Left colon (tissue), 2 donors: ENCODE data around the gene PPARGC1A. TPM values are rescaled to one million over a fixed set of nuclear protein-coding genes. Genes with fewer than 3 reads are reported as not detected.
A peak's percentile ranks its signal among the peaks of the same experiment; 100 is the strongest.

Experiments used
- ATAC-seq: fragments of 200-7000 bp; cut with Tn5 transposase; one replicate; pipeline ENCODE4 v1.9.1; 2020; ENCODE audit warnings: mild to moderate bottlenecking, moderate library complexity
- DNase-seq, 2 donors: peaks; one replicate each; pipeline ENCODE4 v3.0.0-alpha.2; 2020
- intact Hi-C, 2 donors: fragments of 100-400 bp; cut with DNase I in 1 of 2; cut with micrococcal nuclease in 1 of 2; formaldehyde crosslinking; loops; one replicate each; pipeline versions ENCODE4 v1.11.2 to v1.14.0; 2022; cut with DNase I, micrococcal nuclease
- total RNA-seq, 2 donors: library from RNA; stranded (reverse); fragmentation: NEBNext Ultra II Directional; extraction: Animal tissue kit (Norgen Biotek cat#: 25700); gene quantifications; one replicate each; pipeline ENCODE4 v1.2.1, GENCODE V29; 2021
- donor health status: DM: no; HTN: no; CAD: no.
- donor health status: DM: yes; HTN: yes; CAD: no.

Gene PPARGC1A
- total RNA-seq, 2 donors from 2014 or later: 76.0 to 92.4 TPM

- ATAC-seq: no peak
- intact Hi-C loops: no loop called here
- DNase-seq: no peak
Observed at GRCh38 chr4:23814587-23814986, 75.3 kb downstream of the PPARGC1A start.

GRCh38 chr4:23811161-23811560 lies 78.7 kb downstream of the PPARGC1A start:
- ATAC-seq: no peak
- intact Hi-C loops: no loop called here

DNA sequence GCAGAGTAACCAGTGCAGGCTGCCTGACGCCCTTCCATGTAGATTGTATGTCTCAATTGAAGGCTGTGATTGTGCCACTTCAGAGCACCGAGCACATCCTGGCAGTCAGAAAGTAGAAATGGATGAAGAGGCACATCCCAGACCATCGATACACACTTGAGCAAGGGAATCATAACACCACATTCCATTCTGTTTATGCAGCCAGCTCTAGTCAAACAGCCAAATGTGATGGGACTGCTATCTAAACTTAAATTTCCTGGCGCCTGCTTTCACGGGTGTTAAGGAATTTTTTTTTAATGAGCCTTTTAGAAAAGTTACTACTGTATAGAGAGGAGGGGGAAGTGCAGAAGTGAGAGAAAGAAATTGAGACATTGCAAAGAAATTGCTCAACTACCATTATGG lies 84.4 kb downstream of the PPARGC1A start:
- intact Hi-C loops: no loop called here
- no peak for DNase-seq
- ATAC-seq: no peak

More at GRCh38 chr4:23811161-23811560, 78.7 kb downstream of the PPARGC1A start:
- DNase-seq: no peak

GRCh38 chr4:23789762-23790161 lies 100.1 kb downstream of the PPARGC1A start:
- intact Hi-C loops: no loop called here
- no peak for DNase-seq
- ATAC-seq: no peak

GRCh38 chr4:23788460-23788859 lies 101.4 kb downstream of the PPARGC1A start:
- ATAC-seq: peak; percentile 76
- no peak for DNase-seq
- intact Hi-C loops: no loop called here

- intact Hi-C loops: no loop called here
- no peak for DNase-seq
- no peak for ATAC-seq
Observed at GRCh38 chr4:23788027-23788426, 101.8 kb downstream of the PPARGC1A start.

DNA sequence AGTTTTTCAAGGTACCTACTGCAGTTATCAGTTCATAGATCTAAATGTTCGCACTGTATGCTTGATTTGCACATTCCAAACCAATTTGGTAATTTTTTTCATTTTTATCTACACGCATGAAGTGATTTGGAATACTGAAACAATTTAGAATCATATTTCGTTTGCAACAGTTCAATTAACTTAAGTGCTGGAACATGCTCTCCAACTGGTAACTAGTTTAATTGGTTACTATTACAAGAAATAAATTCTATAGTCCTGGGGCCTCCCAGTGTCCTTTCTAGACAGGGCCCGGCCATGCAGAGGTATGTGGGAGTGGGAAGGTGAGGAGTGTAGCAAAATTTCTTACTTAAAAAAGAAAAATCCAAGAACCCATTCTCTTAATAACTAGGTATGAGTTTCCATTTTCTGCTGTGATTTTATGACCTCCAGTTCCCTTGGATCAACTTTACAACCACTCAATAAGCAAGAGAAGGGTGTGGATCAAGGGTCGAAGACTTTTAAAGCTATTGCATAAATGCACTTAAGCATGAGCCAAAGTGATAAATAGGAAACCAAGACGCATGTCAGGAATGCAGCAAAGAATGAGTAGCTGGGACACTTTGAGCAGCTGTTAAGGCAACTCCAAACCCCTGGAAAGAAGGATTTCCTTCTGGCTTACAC lies 106.9 kb downstream of the PPARGC1A start:
- DNase-seq (no peak), ATAC-seq (peak; percentile 87)
- intact Hi-C loops: no loop called here

- intact Hi-C loops: no loop called here
- ATAC-seq: no peak
- no peak for DNase-seq
Observed at GRCh38 chr4:23779839-23780238, 110.0 kb downstream of the PPARGC1A start.

DNA sequence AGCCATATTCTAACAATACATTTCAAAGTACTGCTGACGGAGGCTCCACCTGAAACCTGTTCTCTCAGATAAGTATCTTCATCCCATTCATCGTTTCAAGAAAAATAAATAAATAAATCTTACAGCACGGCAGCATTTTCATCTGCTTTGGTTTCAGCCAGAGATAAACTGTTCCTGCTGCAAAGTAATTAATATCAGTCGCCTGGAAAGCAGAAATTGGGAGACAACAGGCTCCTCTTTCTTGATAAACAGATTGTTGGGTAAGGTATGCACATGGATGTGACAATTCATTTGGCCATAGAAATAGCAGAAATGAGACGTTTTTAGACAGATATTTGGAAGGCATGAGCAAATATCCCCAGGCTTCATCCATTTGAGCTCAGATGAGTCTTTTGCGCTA lies 110.4 kb downstream of the PPARGC1A start:
- ATAC-seq: no peak
- intact Hi-C loops: no loop called here

GRCh38 chr4:23775694-23776093 lies 114.2 kb downstream of the PPARGC1A start:
- intact Hi-C loops: no loop called here
- peak in 1 of 2 donors; percentile 14 for DNase-seq
- ATAC-seq: peak; percentile 53

More for the DNA sequence above, 110.4 kb downstream of the PPARGC1A start:
- DNase-seq: no peak

DNA sequence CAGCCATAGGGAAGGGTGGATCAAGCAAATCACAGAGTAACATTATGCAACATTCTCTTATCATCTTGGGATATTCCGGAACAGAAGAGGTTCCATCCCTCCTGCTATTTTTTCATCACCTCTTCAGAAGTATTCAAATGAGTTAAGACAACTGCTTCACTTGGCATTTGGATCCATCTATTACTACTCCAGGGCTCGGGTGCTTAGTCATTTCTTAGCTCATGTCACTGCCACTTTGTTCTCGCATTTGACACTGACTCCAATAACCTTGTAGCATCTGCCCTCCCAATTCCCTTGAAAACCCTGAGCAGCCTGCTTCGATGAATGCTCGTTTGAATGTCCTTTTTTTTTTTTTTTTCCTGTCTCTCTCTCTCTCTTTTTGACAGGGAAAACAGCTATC lies 114.9 kb downstream of the PPARGC1A start:
- intact Hi-C loops: no loop called here
- ATAC-seq (no peak), DNase-seq (no peak)

- no peak for ATAC-seq
Observed at GRCh38 chr4:23773884-23774636, 115.8 kb downstream of the PPARGC1A start.

DNA sequence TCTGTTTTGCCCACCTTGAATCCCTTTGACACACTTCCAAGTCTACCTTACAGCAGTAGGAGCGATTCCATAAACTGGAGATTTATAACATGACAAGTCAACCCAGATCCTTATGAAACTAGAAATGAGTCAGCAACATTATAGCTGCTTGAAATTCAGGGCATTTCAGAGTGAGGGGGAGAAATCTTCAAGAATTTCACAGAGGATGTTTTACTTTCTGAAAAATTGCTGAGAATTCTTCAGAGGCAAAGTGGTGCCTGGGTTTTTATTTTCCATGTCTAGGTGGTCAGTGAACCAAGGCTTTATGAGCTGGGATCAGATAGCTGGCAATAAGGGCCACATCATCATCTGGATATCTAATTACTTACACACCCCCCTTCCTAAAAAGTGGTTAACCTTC lies 119.8 kb downstream of the PPARGC1A start:
- DNase-seq: no peak
- intact Hi-C loops: no loop called here
- ATAC-seq: peak; percentile 55

More at GRCh38 chr4:23773884-23774636, 115.8 kb downstream of the PPARGC1A start:
- intact Hi-C loops: no loop called here
- no peak for DNase-seq

DNA sequence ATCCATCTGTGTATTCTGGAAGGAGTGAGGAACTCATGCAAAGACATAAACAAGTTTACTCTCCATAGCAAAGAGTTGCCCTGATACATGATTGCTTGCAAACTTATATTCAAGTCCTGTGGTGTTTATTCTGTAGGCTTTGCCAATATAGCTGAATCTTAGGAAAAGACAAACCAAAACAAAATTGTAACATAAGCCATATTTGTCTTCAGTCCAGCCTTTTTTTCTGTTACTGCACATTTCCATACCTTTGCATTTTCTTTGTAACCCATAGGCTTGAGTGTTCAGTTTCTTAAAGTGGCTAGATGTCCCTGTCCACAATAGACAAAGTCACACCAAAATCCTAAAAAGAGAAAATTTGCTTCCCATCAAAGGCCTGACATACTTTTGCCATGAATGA lies 120.4 kb downstream of the PPARGC1A start:
- DNase-seq (no peak), ATAC-seq (no peak)
- intact Hi-C loops: no loop called here

DNA sequence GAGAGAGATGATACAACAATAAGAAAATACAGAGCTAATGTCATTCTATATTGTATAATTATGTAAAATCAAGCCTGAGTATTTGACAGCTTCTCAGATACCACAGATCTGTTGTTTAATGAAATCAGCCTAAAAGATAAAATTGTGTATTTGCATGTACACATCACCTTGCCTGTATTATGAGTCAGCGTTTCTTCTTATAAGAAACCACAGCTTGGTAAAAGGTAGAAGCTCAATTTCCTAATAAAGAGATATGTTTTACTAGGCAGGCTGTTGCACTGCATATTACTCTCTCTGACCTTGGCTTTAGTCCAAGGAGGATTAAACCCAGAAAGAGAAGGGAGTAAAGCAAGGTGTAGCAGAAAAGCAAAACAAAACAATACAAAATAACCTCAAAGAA lies 121.3 kb downstream of the PPARGC1A start:
- no peak for DNase-seq
- peak; percentile 27 for ATAC-seq

DNA sequence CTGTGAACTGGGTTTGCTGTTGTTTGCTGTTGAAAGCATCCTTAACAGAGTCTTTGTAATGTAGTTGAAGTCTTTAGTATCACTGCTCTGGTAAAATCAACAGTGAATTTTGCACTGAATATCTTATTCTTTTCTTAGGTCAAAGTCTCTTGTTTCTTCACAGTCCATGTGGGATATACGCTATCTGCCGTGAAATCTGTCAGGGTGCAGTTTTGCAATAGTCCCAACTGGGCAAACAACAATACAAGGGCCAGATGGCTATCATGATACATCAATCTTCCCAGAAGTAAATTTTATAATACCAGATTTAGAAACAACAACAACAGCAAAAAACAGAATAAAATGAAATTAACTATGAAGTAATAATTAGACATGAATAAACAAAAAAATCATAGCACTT lies 123.5 kb downstream of the PPARGC1A start:
- intact Hi-C loops: no loop called here
- peak; percentile 40 for ATAC-seq
- no peak for DNase-seq

More for the DNA sequence above, 121.3 kb downstream of the PPARGC1A start:
- intact Hi-C loops: no loop called here

GRCh38 chr4:23763559-23763958 lies 126.3 kb downstream of the PPARGC1A start:
- no peak for DNase-seq

GRCh38 chr4:23762551-23762950 lies 127.3 kb downstream of the PPARGC1A start:
- DNase-seq: no peak
- intact Hi-C loops: no loop called here
- ATAC-seq: peak; percentile 13

More at GRCh38 chr4:23763559-23763958, 126.3 kb downstream of the PPARGC1A start:
- intact Hi-C loops: no loop called here
- peak; percentile 84 for ATAC-seq

GRCh38 chr4:23759066-23759465 lies 130.8 kb downstream of the PPARGC1A start:
- no peak for DNase-seq
- intact Hi-C loops: no loop called here
- no peak for ATAC-seq

DNA sequence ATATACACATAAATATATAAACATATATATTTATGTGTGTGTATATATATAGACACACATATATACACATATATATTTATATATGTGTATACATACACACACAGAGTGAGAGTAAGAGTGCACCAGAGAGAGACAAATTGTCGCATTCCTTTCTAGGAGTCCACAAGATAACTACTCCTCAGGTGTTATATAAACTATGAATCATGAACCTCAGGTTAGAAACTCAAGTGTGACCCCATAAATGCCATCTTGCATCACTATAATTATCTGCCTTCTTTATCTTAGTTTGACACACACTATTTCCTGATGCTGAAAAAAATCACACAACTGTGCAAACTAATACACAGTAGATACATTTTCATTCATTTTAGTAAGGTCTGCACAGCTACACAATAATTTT lies 135.2 kb downstream of the PPARGC1A start:
- peak; percentile 78 for ATAC-seq
- DNase-seq: no peak
- intact Hi-C loops: no loop called here
